Activated CD4-positive, alpha-beta T cell treated with anti-CD3 and anti-CD28 coated beads for 24 hours (primary cell): ENCODE measurements around the gene PLXDC2.

ENCODE experiments used
- DNase-seq, 2 donors: peaks; one replicate each; pipeline ENCODE4 v3.0.0-alpha.2; 2020; ENCODE audit warnings: low read depth in 2 of 2

Gene PLXDC2

DNA sequence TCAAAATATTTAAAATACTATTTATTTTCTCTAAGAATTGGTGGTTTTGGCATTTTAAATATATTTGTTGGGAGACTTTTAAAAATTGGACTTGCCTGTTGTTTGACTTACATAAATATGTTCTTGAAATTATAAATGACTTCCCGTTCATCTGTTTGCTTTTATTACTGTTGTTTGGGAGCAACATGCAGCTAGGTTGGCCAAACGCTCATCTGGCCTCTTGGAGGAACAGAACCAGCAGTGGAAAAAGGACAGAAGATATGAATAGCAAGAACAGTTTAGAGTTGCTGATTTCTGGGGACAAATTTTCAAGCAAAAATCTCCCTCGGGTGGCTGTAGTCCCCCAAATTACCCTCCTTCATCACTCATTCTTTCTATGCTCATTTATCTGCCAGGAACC lies 41.6 kb downstream of the PLXDC2 start:
- DNase-seq: no peak

DNA sequence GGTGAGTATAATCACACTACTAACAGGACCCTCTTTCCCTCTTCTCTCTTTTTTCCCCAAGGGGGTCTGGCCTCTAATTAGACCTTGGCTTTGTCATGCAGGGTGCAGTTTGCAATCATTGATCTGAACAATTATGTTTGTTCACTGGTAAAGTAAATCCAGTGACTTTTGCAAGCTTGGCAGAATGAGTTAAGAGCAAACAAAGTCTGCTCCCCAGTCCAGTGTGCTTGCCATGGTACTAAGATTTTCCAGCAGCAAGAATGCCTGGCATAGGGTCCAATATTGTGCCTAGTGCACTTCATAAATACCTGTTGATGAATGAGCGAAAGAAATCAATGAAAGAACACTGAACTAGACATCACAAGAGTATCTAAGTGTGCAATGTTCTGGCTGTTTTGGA lies 43.9 kb downstream of the PLXDC2 start:
- DNase-seq: no peak

DNA sequence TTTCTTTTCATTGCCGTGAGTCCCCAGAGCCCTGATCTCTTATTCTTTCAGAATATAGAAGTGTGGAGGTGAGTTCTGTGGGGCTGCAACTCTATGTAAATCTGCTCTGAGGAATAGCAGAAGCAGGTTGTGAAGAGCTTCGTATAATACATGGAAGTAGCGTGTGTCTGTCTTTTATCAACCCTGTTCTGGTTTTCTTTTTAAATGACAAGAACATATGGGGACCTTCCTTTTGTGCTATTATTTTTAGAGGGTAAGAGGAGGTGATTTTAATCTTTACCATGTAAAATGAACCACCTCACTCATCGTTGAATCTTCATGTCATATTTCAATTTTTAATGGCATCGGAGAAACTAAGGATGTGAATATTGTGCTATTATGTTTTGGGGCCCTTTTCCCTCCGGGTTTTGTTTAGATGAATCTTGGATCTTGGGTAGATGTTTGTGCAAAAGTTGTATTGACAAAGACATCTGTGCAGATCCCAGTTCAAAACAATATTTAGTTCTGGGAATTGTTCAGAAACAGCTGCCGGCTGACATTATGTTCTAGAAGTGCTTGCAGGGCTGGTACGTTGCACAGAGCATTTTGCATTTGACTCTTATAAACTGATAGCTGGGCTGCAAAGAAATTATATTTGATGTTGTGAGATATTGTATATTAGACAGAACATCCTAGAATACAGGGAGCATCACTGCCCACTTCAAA lies 46.7 kb downstream of the PLXDC2 start:
- no peak for DNase-seq

DNA sequence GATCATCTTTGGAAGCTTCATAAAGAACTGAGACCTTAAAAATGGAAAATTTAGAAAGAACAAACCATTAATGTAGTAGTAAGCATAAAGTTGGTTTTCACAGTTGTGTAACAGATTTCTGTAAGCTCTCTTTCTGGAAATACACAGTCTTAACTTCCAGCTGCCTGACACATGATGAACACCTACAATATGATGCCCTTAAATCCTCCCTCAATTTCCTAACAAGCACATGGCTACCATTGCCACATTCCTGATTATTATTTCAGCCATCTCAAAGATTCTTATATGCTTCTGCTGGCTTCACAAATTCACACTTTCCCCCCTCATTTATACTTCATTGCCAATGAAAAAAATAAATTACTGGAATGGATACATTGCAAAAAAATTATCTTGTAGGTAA lies 49.4 kb downstream of the PLXDC2 start:
- DNase-seq: no peak

DNA sequence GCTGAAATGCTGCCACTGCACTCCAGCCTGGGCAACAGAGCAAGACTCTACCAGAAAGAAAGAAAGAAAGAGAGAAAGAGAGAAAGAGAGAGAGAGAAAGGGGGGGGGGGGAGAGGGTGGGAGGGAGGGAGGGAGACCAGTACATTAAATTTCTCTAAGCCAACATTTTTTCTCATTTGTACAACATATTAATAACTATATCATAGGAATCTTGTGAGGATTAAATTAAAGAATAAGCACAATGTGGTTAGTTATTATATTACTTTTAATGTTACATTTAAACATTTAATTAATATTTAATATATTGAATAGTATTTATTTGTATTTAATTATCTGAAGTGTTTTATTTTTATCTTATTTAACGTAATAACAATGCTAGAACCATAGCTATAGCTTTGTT lies 53.1 kb downstream of the PLXDC2 start:
- no peak for DNase-seq

DNA sequence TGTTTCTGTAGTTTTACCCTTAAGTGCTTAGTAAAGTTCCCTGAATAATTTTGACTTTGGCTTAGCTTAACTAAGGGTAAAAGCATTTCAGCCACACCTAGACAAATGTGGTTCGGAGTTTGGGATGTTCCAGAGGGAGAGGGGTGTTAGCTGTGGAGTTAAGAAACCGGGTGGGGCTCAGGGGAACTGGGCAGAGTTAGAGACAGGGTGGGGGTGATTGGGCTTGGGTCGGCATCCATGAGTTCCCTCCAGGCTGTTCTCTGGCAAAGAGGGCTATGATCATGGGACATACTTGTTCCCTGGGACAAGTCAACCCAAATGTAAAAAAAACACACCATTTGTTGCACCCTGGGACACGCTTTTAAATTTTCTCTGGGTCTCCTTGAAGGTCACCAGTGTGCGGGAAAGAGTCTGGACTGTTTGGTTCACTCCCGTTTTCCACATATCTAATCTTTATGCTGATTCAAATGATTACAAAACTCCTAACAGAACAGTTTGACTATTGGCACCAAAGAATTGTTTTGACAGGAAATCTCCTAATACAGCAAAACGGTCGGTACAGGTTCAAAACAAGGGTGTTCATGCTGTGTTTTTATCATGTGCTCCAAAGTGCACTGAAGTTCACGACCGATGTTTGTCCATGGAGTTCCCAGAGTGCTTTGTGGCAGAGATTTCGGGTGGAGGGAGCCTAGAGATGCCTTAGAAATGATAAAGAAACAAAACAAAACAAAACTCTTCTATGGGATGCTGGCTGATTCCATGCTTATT lies 56.5 kb downstream of the PLXDC2 start:
- no peak for DNase-seq

DNA sequence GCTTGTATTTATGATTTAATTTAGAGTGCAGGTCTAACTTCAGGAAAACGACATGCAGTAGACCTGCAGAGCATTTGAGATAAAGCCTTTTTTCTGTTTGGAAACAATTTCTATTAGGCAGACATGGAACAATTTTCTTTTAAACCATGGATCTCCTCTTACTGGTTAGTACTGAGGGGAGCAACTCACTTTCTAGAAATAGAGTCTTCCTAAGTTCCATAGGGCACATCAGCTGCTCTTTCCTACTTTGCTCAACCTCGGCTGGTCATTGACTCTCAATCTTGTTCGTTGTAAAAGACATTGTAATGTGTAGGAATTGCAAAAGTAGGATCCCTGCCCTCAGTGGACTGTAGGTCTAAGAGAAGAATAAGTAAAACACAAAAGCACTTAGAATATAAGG lies 58.0 kb downstream of the PLXDC2 start:
- DNase-seq: no peak

DNA sequence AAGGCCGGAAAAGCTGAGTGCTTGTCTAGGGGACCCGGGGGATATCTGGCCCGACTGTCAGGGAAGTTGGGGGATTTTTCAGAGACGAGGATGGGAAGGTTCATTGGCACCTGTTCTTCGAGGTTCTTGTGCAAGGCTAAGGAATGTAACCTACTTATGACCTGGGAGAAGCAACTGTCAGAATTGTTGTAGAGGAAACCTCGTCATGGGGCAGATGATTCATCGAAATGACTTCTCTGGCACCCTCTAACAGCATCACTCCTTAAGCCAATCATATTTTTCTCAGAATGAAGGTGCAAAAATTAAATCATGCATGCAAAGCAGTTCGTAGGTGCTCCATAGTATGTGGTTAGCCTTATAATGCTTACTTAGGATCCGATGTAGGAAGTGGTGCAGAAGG lies 58.6 kb downstream of the PLXDC2 start:
- no peak for DNase-seq

DNA sequence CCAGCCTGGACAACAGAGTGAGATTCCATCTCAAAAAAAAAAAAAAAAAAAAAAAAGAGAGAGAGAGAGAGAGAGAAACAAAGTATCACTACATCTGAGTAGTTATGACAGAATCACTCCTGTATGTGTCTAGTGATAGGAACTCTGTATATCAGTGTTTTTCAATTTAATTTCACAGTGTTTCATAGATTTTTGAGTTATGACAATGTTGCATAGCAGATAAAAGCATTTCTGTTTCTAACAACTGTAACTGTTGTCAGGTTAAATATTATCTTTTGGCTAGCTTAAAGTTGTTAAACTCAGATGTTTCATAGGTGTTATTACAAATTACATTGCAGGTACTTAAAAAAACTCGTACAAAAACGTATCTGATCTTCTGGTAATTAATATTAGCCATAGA lies 60.3 kb downstream of the PLXDC2 start:
- no peak for DNase-seq

DNA sequence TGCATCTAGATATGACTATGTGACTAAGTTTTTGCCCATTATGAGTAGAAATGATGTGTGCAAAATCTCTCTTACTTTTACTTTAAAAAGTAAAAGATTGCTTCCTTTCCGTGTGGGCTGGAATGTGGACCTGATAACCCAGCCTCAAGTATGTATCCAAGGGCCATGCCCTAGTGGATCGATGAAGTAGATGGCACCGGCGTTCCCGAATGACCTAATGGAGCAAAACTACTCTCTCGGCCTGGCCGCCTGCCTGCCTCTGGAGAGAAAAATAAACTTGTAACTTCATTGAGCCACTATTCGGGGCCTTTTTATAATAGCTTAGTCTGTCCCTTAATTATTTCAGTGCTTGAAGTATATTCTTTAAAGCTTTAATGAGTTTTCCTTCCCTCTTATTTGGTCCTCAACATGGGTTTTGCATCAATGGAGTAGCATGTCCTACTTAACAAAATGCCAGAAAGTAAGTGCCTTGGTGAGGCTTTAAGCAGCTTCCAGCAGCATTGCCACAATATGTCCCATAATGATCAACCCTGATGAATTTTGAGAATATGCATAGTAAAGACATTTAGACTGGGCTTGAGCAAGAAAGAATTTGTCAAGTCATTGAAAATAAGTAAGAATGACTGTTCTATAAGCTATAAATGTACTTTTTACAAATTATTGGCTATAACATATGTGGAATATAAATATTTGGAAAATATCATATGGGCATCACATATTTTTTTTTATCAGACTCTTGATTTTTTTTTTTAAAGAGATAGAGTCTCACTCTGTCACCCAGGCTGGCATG lies 61.4 kb downstream of the PLXDC2 start:
- no peak for DNase-seq

DNA sequence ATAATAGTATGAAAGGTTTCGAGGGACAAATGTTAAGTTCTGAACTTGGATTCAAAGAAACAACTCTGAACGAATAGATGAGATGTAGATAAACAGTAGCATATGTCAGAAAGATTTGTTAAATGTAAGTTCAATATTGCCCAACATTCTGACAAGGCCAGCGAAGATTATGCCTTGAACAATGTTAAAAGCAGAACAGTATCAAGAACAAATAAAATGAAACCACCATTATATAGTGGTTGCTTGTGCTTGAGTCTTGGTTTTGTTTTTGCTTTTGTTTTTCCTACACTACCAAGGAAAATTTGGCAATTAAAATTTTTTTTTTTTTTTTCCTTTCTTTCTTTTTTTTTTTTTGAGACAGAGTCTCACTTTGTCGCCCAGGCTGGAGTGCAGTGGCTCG lies 66.4 kb downstream of the PLXDC2 start:
- no peak for DNase-seq

DNA sequence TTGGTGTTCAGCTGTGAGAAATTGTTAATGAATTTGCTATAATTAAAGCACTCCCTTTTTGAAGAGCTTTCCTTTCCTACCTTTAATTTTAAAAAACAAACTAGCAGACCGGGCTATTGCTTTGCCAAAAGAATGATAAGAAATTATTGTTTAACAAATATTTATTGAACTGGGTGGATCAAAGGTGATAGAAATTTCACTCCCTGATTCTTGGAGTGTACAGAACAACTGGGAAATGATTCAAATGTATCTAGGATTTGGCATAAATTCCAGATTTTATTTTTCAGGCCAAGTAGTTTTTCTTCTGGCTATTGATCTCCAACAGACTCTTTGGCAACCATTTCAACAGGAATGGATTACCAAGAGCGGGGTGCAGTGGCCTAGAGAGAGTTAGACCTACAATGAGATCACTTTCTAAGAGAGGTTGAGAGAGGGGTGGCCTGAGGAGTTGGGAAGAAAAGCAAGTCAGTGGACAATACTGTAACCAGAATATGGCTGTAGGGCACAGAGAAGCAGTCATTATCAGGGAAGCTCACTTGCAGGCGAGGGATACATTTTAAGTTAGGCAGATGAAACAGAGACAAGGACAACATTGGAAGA lies 71.9 kb downstream of the PLXDC2 start:
- no peak for DNase-seq

DNA sequence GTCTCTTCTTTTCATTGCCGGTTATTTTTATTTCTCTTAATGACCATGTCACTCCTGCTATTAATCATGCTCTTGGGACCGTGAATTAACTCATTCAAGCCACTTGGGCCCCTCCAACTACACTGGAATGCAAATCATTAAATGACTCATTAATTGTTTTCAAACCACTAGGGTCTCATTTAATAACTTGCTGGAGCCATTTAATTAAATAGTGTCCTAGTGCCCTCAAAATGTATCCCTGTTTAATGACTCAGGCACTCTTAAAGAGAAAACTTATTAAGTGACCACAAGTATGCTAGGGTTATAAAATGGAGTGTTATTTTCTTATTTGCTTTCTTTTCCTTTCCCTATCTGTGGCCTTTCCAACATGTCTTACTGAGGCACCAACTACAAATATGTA lies 73.0 kb downstream of the PLXDC2 start:
- DNase-seq: no peak

DNA sequence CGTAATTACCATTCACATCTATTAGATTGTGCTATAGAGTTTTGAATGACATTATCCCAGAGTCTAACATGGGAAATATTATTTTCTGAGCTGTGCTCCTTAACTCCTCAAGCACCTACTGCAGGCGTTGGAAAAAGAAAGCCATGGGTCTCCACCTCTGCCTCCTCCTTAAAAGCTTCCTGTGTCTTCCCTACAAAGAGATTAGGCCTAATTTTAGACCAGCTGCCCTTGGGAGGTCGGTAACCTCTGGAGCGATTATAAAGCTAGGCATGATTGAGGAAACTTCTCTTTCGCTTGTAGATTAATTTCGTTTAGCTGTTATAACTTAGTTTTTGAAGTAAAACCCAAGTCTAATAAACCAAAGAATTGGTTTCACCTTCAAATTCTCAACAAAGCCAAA lies 75.2 kb downstream of the PLXDC2 start:
- DNase-seq: no peak

DNA sequence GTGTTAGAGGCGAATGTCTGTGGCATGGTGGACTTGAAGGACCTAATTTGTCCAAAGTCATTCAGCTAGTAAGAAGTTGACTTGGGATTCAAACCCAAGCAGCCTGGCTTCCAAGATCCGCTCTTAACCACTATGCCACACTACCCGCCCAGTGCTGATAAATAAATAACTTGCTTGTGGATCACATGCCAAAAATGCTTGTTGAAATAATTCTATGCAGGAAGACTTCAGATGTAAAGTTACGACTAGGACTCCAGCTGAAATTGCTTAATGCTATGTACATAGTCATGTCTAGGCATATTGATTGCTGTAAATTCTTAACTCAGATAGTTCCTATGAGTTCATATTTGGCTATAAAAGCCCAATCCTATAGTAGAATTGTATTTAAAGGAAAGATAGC lies 76.0 kb downstream of the PLXDC2 start:
- no peak for DNase-seq

DNA sequence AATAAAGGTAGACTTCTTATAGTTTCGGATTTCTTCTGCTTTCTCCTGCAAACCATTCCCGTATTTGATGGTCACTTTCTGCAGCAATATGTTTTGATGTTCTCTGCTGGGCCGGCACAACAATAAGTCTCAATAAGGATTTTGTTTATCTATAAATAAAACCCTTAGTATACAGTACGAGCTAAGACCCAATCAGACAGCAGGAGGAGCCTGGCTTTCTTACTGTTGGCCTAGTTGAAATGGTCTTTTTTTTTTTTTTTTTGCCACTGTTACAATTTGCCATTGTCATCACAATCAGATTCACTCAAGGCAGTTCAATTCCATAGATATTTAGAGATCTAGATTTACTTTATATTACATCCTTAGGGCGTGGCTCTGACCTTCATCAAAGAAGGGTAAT lies 76.4 kb downstream of the PLXDC2 start:
- DNase-seq: no peak

DNA sequence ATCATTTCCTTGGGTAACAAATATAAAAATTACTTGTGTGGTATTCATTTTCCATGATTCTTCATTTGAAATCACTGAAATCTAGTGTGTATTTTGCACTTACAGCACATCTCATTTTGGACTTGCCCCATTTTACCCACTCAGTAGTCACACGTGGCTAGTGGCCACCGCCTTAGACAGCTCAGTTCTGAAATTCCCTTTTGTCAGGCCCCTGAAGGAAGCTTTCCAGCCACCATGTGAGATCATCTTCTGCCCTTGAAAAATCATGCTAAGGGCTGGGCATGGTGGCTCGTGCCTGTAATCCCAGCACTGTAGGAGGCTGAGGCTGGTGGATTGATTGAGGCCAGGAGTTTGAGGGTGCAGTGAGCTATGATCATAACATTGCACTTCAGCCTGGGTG lies 79.3 kb downstream of the PLXDC2 start:
- DNase-seq: no peak

DNA sequence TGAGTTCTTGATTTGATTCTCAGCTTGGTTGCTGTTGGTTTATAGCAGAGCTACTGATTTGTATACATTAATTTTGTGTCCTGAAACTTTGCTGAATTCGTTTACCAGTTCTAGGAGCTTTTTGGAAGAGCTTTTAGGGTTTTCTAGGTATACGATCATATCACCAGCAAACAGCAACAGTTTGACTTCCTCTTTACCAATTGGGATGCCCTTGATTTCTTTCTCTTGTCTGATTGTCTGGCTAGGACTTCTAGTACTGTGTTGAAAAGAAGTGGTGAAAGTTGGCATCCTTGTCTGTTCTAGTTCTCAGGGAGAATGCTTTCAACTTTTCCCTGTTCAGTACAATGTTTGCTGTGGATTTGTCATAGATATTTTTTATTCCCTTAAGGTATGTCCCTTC lies 86.2 kb downstream of the PLXDC2 start:
- no peak for DNase-seq

DNA sequence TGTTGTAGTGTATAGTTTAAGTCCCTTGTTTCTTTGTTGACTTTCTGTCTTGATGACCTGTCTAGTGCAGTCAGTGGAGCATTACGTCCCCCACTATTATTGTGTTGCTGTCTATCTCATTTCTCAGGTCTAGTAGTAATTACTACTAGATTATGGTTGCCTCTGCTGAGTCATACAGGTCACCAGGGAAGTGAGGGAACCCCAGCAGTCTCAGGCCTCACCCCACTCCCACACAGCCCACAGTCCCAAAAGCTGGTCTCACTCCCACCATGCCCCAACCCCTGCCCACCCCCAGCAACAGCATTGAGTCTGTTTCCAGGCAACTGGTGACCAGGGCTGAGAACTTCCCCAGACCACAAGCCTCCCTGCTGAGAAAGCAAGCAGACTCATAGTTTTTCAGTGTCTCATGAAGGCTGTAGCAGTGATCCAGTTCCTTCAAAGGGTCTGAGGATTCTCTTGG lies 88.0 kb downstream of the PLXDC2 start:
- DNase-seq: no peak

DNA sequence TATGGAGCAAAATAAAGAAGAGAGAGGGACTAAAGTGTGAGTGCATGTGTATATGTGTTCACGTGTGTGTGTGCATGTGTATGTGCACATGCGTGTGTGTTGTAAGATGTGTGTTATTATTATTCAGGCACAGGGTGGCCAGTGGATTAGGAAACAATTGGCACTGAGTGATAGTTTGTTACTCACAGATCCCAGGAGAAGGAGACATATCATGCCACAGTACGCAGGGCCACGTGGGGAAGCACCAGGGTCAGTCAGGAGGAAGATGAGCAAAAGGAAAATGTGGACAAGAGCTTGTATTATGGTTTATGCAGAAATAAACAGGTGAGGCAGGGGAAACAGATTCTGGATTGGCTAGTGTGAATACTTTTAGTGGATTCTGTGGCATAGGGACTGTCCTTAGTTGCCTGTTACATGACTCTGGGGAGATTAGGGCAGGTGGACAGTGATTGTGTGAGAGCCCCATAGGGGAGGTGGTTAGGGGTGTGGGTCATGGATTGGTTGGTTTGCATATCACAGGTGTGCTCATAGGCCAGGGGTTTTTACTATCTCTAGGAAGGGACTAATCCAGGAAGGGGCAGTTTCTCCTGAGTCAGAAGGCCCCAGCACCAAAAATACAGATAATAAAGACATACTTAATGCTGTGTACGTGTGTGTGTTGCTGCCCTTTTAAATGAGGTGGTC lies 90.0 kb downstream of the PLXDC2 start:
- DNase-seq: no peak

DNA sequence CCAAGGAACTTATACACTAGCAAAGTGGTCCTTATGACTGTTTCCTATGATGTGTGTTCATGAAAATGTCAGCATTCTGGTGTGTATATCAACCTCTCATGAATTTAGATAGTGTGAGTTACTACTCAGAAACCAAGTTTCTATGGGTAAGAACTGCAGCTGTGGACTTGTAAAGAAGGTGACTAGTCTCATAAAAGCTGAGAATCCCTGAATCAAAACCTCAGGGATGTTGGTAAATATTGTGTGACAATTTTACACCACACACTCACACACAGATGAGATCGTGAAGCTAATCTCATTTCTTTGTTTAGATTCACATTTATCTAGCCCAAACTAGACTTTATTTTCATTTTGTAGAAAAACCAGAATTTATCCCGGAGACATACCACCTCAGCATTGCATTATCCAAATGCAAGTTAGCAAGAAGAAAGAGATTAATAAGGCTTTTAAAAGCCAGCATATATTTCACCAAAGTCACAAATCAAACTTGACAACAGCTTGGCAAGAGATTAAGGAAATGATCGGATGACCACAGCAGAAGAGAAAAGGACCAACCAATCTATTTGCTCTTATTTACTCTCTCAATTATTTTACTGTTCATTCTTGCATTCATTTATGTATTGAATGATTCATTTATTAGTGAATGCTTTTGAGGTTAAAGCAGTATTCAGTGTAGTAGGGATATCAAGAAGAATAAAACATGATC lies 92.9 kb downstream of the PLXDC2 start:
- no peak for DNase-seq
